DMS114 treated with DMSO at 0.1 percent for 48 hours (cell line): ENCODE results near the gene LLGL1.

Experiments used
- DNase-seq: peaks from one replicate; lab custom pipeline; 2025; ENCODE audit not compliant: unreplicated experiment; lab: John Stamatoyannopoulos, UW

LLGL1 gene

DNA sequence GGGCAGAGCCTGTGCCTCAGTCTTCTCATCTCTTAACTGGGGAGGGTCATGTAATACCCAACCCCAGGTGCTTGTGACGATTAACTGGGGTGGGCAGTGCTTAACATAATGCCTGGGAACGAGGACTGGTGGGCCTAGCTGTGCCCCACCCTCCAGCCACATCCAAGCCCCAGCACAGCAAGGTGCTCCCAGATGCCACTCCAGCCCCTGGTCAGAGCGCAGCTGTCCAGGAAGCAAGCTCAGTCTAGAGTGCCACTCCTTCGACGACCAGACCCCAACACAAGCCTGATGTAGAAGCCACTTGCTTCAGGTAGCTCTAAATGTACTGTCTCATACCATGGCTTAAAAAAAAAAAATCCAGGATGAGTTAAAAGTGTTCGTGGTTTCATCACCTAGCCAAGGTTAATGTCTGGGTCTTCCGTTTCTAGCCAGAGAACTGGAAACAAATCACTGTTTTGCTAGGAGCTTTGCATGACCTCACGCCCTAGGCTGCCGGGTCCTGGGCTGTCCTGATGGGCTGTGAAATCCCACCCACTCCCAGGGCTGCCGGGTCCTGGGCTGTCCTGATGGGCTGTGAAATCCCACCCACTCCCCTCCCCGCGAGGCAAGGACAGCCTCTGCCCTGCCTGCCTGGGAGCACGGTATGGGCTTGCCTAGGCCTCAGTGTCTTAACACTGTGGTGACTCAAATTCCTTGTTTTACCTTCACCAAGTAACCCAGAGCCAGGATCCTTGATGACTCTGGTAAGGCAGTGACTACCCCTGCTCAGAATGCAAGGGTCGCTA, 42.7 kb downstream of the LLGL1 start:
- no peak for DNase-seq

DNA sequence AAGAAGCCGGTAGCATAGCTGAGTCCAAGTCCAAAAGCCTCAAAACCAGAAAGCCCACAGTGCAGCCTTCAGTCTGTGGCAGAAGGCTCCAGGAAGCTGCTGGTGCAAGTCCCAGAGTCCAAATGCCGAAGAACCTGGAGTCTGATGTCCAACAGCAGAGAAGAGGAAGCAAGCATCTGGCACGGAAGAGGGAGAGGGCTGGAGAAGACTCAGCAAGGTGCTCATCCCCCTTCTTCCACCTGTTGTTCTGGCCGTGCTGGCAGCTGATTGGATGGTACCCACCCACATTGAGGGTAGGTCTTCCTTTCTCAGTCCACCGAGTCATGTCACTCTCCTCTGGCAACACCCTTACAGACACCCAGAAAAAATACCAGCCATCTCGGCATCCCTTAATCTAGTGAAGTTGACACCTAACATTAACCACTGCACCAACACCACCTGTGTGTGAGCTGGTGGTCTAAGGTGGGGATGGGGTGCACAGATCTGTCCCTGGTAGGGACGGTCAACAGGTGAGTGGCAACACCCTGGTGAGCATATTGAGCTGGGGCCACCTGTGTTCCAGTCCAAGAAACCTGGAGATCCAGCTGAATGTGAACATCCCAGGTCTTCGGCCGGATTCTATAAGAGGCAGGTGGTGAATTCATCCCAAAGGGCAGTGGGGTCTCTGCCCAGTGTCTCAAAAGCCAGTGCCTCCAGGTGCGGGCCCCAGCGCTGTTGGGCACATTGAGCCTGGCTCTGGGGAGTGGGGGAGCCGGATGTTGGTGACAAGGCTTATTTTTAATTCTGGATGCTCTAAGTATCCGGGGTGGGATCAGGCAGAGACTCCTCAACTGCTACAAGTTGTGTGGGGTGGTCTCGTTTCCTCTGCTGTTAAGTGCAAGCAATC, 44.9 kb downstream of the LLGL1 start:
- DNase-seq = no peak

DNA sequence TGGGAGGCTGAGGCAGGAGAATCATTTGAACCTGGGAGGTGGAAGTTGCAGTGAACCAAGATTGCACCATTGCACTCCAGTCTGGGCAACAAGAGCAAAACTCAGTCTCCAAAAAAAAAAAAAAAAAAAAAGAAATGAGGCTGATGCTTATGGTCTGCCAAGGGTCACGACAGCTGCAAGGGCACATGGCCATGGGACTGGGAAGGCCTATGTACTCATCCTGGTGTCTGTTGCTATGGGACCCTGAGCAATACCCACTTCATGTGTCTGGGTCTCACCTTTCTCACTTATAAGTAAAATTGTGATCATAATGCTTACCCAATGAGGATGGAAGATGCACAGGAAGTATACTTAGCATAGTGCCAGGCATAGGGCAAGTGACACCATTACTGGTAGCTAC, 51.6 kb downstream of the LLGL1 start:
- no peak for DNase-seq

DNA sequence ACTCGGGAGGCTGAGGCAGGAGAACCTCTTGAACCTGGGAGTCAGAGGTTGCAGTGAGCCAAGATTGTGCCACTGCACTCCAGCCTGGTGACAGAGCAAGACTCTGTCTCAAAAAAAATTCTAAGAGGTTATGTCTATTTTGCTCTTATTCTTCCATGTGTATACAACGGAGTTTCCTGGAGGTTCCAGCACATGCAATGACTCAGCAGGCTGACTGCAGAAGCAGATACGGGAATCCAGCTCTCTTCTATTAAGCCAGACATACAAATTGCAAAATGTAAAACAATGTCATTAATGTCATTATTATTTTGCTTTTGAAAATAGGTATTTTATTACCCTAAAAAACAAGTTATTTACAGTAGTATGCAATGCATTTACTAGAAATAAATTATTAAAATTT, 53.4 kb downstream of the LLGL1 start:
- DNase-seq = no peak

GRCh38 chr17:18280249-18280648, 54.8 kb downstream of the LLGL1 start:
- no peak for DNase-seq

GRCh38 chr17:18280766-18281371, 55.4 kb downstream of the LLGL1 start:
- DNase-seq = no peak

GRCh38 chr17:18281788-18282187, 56.4 kb downstream of the LLGL1 start:
- no peak for DNase-seq

GRCh38 chr17:18285296-18285695, 59.9 kb downstream of the LLGL1 start:
- no peak for DNase-seq

- no peak for DNase-seq
Measured at GRCh38 chr17:18291718-18292540, 66.5 kb downstream of the LLGL1 start.
